ENCODE measurements around the gene AP5S1. TPM values are rescaled to one million over a fixed set of nuclear protein-coding genes. Genes with fewer than 3 reads are reported as not detected.

Gene AP5S1
- total RNA-seq, 1 experiment from 2014 or later: 17.5 TPM

DNA sequence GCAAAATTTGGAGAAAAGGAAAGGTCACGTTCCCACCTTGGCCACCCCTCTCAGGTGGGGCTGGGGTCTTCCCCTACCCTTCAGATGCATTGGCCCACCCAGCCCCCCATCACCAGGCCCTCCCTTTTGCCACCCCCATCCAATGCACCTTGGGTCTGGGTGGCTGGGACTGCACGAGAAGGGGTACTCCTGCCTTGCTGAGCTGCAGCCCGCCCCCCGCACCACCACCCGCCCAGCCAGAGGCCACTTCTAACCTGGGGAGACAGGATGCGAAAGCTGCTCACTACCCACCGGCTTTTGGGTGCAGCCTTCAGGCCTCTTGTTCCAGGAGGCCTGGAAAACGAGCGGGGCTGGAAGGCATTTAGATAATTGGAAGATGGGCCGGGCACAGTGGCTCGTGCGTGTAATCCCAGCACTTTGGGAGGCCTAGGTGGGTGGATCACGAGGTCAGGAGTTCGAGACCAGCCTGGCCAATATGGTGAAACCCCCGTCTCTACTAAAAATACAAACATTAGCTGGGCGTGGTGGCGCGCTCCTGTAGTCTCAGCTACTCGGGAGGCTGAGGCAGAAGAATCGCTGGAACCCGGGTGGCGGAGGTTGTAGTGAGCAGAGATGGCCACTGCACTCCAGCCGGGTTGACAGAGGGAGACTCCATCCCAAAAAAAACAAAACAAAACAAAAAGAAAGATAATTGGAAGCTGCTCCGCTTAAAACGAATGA, 25.5 kb upstream of the AP5S1 start:
- intact Hi-C loops (cut with micrococcal nuclease; ENCODE audit: unreplicated experiment): no loop called here
- ChIA-PET CTCF (interaction anchor here (0.8 to 0.9 kb wide), 2 partner anchors 8 to 24 kb away, joined by 5 to 6 read pairs; partner anchors contain the start of gene CENPB), POLR2A (ENCODE audit: low non-redundant PET) (no interaction called here)
- H3K27ac ChIP-seq (ENCODE audit: low read depth, low read length, poor library complexity, severe bottlenecking): peak overlapping the region; percentile 90
- peak overlapping the region; percentile 97 for H3K4me3 ChIP-seq (ENCODE audit: low read depth, low read length, poor library complexity, severe bottlenecking)
- no TSS peak for BruUV-seq (replicated peaks)
- no peak for DNase-seq (ENCODE audit: low spot score)
- H3K9me3 ChIP-seq (ENCODE audit: low read depth, low read length, poor library complexity, severe bottlenecking): no peaks in the 10 kb centered on the region
- no peak for TF ChIP-seq EZH2 (IDR thresholded peaks at IDR 0.05; ENCODE audit: borderline replicate concordance, low read depth, low read length, poor library complexity, severe bottlenecking)
- TF ChIP-seq, protein P1, sequence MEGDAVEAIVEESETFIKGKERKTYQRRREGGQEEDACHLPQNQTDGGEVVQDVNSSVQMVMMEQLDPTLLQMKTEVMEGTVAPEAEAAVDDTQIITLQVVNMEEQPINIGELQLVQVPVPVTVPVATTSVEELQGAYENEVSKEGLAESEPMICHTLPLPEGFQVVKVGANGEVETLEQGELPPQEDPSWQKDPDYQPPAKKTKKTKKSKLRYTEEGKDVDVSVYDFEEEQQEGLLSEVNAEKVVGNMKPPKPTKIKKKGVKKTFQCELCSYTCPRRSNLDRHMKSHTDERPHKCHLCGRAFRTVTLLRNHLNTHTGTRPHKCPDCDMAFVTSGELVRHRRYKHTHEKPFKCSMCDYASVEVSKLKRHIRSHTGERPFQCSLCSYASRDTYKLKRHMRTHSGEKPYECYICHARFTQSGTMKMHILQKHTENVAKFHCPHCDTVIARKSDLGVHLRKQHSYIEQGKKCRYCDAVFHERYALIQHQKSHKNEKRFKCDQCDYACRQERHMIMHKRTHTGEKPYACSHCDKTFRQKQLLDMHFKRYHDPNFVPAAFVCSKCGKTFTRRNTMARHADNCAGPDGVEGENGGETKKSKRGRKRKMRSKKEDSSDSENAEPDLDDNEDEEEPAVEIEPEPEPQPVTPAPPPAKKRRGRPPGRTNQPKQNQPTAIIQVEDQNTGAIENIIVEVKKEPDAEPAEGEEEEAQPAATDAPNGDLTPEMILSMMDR (conservative IDR thresholded peaks at IDR 0.05; ENCODE audit: low read depth, low read length): no peak
- peaks cover 27% of the 10 kb centered on the region for H3K4me1 ChIP-seq (ENCODE audit: insufficient read depth, low read length, poor library complexity, severe bottlenecking)
- H3K27me3 ChIP-seq (replicated peaks; ENCODE audit: insufficient read depth, low read depth, low read length, poor library complexity): no peaks in the 10 kb centered on the region
- H3K36me3 ChIP-seq (ENCODE audit: insufficient read depth, low read length, poor library complexity, severe bottlenecking): peaks cover 25% of the 10 kb centered on the region

DNA sequence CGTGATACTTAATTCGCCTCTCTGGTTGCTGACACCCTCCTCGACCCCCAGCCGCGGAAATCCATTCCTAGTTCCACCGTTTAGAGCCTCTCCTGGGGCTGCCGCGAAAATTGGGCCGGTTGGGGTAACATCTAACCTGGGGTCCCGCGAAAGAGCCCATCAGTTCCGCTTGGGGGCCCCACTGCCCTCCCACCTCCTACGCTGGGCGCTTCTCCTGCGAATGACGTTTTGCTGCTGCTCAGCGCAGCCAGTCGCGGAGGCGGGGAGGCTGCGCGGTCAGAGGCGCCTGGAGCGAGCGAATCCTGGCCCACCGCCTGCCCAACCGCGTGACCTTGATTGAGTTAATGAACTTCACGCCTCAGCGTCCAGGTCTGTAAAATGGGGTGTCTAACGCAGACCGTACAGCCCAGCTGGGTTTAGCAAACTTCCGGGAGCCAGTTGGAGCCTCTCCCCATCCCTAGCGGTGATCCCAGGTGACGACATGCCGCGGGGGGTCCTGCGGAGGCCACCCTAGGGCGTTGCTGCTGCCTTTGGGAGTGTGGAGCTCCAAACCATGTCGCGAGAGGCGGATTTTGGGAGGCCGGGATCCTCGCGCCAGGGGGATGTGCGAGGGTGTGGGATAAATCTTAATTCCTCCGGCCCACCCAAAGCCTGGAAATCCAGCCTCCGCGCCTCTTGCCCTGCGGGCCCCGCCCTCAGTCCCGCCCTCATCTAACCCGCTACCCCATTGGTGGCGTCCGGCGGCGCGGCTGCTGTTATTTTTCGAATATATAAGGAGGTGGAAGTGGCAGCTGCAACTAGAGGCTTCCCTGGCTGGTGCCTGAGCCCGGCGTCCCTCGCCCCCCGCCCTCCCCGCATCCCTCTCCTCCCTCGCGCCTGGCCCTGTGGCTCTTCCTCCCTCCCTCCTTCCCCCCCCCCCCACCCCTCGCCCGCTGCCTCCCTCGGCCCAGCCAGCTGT, 24.6 kb upstream of the AP5S1 start, which contains the start of gene CDC25B:
CDC25B (plus strand) TSS at position 800 of the 958 bp plus-strand sequence. CDS start 222 bp downstream, outside the sequence.
- intact Hi-C loops (cut with micrococcal nuclease; ENCODE audit: unreplicated experiment): no loop called here
- TSS peak; percentile 88 for BruUV-seq (replicated peaks)
- ChIA-PET POLR2A (ENCODE audit: low non-redundant PET) (interaction anchor here (1.0 kb wide), 1 partner anchor 9 kb away, joined by 4 read pairs; the partner anchor contains the start of gene CENPB), CTCF (interaction anchor here (0.6 to 0.9 kb wide), 2 partner anchors 9 to 104 kb away, joined by 6 to 7 read pairs; partner anchors contain the start of gene CENPB)
- Histone ChIP-seq H3K4me1 (ENCODE audit: insufficient read depth, low read length, poor library complexity, severe bottlenecking) (peaks cover 27% of the 10 kb centered on the region), H3K27me3 (replicated peaks; ENCODE audit: insufficient read depth, low read depth, low read length, poor library complexity) (no peaks in the 10 kb centered on the region), H3K4me3 (ENCODE audit: low read depth, low read length, poor library complexity, severe bottlenecking) (peak within 1 kb of the TSS; percentile 97), H3K27ac (ENCODE audit: low read depth, low read length, poor library complexity, severe bottlenecking) (peak within 1 kb of the TSS; percentile 91), H3K9me3 (ENCODE audit: low read depth, low read length, poor library complexity, severe bottlenecking) (no peaks in the 10 kb centered on the region), H3K36me3 (ENCODE audit: insufficient read depth, low read length, poor library complexity, severe bottlenecking) (peaks cover 34% of the 10 kb centered on the region)
- DNase-seq (ENCODE audit: low spot score): peak; percentile 97
- no peak for TF ChIP-seq EZH2 (IDR thresholded peaks at IDR 0.05; ENCODE audit: borderline replicate concordance, low read depth, low read length, poor library complexity, severe bottlenecking)
- TF ChIP-seq, protein P1 (conservative IDR thresholded peaks at IDR 0.05; ENCODE audit: low read depth, low read length): peak; percentile 37

DNA sequence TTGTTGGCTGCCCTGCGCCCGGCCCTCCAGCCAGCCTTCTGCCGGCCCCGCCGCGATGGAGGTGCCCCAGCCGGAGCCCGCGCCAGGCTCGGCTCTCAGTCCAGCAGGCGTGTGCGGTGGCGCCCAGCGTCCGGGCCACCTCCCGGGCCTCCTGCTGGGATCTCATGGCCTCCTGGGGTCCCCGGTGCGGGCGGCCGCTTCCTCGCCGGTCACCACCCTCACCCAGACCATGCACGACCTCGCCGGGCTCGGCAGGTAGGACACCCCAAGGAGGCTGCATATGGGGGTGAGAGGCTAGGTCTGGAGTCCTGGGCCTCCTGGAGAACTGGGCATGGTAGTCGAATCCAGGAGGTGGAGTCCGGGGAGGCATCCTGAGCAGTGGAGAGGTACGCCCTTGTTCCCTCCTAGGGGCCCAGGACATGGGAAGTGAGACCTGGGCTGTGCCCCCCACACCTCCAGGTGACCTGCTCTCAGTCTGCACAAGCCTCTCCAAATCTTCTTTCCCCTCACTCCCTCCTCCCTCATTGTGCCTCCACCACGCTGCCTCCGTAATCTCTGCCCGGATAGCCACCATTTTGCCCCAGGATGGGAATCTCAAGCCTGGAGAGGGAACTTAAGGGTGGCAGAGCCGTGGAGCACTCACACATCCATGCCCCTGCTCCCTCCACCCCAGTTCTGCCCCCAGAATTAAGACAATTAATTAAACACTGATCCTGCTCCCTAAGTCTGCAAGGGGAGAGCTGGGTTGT, 23.7 kb upstream of the AP5S1 start:
- ChIA-PET CTCF (interaction anchor here (0.6 kb wide), 1 partner anchor 105 kb away, joined by 7 read pairs; no protein-coding TSS in a partner anchor), POLR2A (ENCODE audit: low non-redundant PET) (interaction anchor here (1.0 kb wide), 1 partner anchor 10 kb away, joined by 4 read pairs; the partner anchor contains the start of gene CENPB)
- H3K27me3 ChIP-seq (replicated peaks; ENCODE audit: insufficient read depth, low read depth, low read length, poor library complexity): no peaks in the 10 kb centered on the region
- peaks cover 43% of the 10 kb centered on the region for H3K36me3 ChIP-seq (ENCODE audit: insufficient read depth, low read length, poor library complexity, severe bottlenecking)
- DNase-seq (ENCODE audit: low spot score): no peak
- peak overlapping the region; percentile 91 for H3K27ac ChIP-seq (ENCODE audit: low read depth, low read length, poor library complexity, severe bottlenecking)
- no TSS peak for BruUV-seq (replicated peaks)
- no peaks in the 10 kb centered on the region for H3K9me3 ChIP-seq (ENCODE audit: low read depth, low read length, poor library complexity, severe bottlenecking)
- peak overlapping the region; percentile 97 for H3K4me3 ChIP-seq (ENCODE audit: low read depth, low read length, poor library complexity, severe bottlenecking)
- H3K4me1 ChIP-seq (ENCODE audit: insufficient read depth, low read length, poor library complexity, severe bottlenecking): peaks cover 27% of the 10 kb centered on the region
- intact Hi-C loops (cut with micrococcal nuclease; ENCODE audit: unreplicated experiment): no loop called here
- TF ChIP-seq, protein P1 (conservative IDR thresholded peaks at IDR 0.05; ENCODE audit: low read depth, low read length): no peak
- TF ChIP-seq EZH2 (IDR thresholded peaks at IDR 0.05; ENCODE audit: borderline replicate concordance, low read depth, low read length, poor library complexity, severe bottlenecking): no peak

Data from A673 (cell line).